CD4-positive, alpha-beta T cell treated with Interleukin-15 for 4 hours (primary cell): Measurements from ENCODE around the gene GRIK2.

Source experiments
- DNase-seq: peaks from one replicate; pipeline ENCODE4 v3.0.0-alpha.2; 2020; ENCODE audit warnings: low spot score

The GRIK2 gene

DNA sequence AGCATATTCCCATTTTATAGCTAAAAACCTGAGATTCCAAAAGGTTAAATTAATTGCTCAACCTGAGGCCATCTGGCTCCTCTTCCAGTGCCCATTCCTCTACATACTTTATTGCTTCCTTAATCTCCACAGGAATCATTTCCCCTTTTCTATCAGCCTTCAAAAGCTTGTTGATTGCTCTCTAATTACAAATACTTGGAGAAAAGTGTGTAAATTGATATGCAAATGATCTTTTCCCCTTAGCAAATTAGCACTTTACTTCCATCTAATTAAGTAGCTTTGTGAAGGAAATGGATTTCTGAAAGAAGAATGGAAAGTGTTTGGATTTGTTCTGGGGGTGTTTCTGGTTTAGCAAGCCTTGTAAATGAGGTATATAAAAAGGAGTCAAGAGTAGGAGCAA is 323.3 kb downstream of the GRIK2 start:
- no peak for DNase-seq

DNA sequence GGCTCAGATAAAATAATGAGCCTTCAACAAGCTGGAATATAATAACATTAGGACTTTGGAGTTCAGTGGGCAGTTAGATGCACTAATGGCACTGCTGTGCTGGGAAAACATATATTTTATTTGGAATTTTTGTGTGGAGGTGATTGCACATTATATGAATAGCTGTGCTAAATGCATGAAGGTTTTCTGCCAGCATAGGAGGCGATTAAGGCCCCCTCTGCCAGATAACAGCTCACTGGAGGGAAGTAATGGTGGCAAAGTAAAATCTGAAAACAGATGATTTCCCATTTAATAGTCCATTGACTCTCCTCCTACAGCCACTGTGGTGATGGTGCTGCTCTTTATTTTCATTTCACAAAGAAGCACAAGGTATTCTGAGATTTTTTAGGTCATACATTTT is 326.0 kb downstream of the GRIK2 start:
- DNase-seq = no peak

GRCh38 chr6:101722471-101722870 is 329.0 kb downstream of the GRIK2 start:
- DNase-seq = no peak

DNA sequence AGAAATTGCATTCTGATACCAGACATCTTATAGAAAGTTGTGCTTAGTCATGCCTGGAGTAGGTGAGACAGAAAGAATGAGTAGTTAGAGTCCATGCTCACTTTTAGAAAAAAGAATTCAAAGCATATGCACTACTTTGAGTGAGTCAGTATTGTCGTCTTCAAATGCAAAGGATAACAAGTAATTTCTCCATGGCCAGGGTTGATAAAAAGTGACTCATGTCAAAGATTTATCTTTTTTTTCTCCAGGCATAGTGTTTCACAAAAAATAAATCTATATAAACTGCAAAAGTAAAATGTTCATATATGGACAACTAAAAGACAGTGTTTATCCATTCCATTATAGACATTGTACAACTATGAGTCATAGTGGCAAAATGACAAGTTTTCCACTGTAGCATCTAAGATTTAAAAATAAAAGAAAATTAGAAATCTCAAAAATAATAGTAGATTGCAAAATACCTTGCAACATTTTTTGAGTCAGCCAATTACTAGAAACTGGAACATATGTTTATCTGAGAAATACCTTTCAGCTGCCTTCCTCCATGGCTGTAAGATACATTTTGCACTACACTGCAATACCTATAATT is 329.6 kb downstream of the GRIK2 start:
- no peak for DNase-seq

- no peak for DNase-seq
These were observed 334.9 kb downstream of the GRIK2 start for GRCh38 chr6:101728388-101728787.

DNA sequence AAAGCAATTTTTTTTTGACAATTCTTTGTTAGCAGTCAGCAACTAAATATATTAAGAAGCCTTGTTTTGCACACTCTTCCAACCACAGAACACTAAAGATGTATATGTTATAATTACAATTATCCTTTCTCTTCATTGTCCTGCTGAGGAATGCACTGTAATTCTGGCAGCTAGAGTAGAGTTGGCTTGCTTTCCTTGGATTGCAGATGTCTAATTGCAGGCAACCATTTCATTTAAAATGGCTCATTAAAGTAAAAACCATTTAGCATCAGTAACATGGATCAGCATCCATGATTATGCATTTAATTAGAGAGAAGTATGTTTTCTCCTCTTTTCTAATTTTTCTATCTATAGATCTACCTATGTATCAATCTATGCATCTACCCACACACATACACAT is 335.4 kb downstream of the GRIK2 start:
- DNase-seq = no peak

GRCh38 chr6:101730954-101731353 is 337.4 kb downstream of the GRIK2 start:
- DNase-seq = no peak

GRCh38 chr6:101733899-101734298 is 340.4 kb downstream of the GRIK2 start:
- no peak for DNase-seq

- DNase-seq = no peak
These were observed 345.0 kb downstream of the GRIK2 start for GRCh38 chr6:101738481-101738880.

DNA sequence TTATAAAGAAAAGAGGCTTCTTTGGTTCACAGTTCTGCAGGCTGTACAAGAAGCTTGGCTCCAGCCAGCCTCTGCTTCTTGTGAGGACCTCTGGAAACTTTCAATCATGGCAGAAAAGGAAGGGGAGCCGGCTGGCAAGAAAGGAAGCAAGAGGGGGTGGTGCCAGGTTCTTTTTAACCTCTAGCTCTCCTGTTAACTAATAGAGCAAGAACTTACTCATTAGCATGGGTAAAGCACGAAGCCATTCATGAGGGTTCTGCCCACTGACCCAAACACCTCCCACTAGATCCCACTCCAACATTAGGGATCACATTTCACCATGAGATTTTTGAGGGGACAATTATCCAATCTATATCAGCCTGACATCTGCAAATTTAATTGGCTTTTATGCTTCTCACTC is 347.1 kb downstream of the GRIK2 start:
- no peak for DNase-seq

GRCh38 chr6:101741474-101742171 is 348.1 kb downstream of the GRIK2 start:
- no peak for DNase-seq

DNA sequence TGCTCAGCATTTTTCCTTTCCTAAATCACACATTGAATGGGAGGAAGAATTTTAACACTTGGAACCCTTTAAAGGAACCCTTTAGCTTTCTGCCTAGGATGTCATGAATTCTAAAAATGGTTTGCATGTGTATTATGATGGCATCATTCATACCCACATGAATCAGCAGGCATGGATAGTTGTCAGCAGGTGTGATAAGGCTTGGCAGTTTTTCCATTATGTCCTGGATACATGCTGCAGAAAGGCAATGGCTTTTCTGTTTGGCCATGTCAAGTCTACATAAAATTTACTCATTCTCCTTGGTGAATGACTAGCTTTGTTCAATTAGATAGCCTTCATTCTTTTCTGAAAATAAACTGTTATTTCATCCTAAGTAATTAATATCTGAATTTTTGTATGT is 353.7 kb downstream of the GRIK2 start:
- no peak for DNase-seq

DNA sequence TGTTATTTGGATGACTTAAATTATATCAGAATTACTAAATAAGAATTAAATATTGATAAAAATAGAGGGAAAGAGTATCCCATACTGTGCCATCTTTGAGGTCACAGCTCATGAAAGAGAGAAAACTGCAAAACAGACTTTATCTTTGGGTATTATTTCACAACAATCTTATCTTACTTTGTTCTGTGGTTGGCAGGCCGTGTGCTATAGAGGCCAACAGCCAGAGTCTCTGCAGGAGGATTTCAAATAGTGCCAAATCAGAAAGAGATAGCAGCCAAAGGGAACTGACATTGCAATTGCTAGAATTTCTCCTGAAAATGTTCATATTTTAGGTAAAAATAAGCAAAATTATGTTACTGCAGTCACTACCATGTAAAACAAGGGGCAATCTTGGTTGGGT is 354.2 kb downstream of the GRIK2 start:
- no peak for DNase-seq

- no peak for DNase-seq
These were observed 362.4 kb downstream of the GRIK2 start for GRCh38 chr6:101755931-101756330.

DNA sequence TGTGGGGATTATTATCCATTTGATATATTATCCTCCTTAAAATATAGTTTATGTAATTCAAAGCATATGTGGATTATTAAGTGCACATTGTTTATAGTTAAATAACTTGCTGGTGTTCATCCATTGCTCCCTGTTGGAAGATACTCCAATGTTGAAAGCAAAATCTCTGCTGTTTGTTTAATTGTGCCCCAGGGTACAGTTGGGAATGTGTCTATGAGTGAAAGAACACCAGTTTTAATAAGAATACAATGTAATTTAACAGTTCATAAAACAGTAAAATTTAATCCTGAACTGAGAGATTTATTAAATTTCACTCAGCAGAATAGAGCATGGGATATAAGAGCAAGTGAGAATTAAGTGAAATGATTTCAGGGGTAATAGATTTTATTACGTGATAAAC is 364.9 kb downstream of the GRIK2 start:
- no peak for DNase-seq

DNA sequence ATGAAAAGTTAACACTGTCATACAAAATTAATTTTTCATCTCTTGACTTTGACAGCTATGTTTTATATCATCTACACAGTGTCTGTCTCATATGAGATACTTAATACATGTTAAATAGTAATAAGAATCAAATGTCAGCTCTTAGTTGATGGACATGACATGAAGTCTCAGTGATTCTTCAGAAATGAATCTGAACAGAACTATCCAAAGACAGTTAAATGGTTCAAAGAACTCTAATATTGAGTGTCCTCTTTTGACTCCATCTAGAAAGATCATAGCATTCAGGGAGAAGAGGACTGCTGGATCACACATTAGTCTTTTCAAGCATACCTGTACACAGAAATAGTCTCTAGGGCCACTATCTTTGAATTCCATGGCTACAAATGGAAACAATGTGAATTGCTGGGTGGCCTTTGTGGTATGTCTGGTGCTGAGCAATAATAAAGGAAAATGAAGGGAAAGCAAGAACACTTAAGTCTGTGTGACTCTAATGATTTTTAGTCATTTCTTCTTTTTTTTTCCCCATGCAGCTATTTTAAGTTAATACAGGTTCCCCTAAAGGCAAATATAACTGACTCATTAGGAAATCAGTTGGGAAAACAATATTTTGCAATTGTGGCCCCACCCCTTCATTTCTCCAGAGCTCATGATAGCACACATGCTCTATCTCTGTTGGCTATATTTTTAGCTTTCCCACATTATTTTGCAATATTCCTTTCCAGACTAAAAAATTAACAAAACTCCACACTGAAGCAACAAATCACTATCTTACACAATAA is 367.5 kb downstream of the GRIK2 start:
- DNase-seq = no peak

- no peak for DNase-seq
These were observed 369.3 kb downstream of the GRIK2 start for GRCh38 chr6:101762851-101763250.

DNA sequence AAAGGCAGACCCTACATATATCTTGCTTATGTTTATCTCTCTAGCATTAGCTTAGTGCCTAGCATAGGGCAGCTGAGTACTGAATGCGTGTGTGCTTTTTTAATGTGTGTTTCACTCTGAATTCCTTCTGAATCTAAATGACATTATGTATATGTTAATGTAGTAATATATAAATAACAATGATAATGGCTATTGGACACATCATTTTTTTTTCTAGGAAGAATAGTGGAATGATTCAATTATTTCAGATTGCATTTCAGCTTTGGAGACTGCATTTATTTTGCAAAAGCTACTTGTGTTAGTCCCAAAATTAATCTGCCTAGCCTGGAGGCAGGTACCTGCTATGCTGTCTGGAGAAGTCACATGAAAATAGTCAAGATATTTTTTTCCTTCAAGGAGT is 371.8 kb downstream of the GRIK2 start:
- DNase-seq = no peak

DNA sequence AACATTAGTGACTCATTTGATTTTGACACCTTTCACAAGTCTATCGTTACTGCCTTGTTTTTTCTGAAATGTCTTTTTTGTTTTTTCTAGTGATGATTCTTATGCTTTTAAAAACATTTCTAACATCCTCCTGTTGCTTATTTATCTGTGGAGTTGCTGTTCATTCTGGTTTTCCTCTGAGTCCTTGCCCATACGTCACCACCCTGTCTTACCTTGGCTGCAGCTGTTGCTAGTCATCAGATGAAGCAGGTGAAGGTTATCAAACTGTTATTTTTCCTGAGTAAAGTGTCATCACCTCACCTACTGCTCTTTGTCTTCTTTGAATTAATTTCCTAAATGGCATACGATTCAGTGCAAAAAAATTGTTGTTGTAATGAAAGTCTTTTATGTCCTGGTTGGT is 376.6 kb downstream of the GRIK2 start:
- no peak for DNase-seq

DNA sequence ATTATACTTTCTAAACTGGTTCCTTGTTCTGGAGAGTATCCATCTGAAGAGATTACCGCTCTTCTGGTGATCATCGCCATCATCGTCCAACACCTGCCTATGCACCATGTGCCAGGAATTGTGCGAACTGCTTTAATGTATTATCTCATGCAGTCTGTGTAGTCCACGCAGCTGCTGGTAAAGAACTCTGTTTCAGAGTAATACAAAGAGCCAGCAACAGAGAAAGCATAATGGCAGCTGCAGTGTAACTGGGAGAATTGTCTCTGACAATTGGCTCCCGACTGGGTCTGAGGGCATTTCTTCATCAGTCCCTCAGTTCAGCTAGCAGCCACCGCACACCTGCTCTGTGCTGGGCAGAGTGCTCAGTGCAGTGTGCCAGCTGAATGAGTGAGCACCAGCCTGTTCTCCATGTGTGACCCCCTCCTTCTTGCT is 383.4 kb downstream of the GRIK2 start:
- DNase-seq = no peak

DNA sequence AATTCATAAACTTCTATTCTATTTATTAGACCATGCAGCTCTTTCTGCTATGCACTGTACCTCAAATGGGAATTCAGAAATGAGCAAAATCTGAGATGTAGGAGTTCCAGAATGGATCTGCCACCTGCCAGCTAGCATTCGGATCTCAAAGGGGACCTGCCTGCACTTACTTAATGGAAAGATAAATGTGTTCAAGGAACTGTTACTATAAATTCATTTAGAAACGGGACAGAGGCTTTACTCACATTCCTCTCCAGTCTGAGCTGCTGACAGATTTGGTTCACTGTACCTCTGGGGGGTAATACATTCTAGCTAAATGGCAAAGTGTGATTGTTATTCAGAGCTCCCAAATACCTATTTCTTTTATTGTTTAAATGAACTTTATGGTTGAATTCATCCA is 384.1 kb downstream of the GRIK2 start:
- DNase-seq = no peak

DNA sequence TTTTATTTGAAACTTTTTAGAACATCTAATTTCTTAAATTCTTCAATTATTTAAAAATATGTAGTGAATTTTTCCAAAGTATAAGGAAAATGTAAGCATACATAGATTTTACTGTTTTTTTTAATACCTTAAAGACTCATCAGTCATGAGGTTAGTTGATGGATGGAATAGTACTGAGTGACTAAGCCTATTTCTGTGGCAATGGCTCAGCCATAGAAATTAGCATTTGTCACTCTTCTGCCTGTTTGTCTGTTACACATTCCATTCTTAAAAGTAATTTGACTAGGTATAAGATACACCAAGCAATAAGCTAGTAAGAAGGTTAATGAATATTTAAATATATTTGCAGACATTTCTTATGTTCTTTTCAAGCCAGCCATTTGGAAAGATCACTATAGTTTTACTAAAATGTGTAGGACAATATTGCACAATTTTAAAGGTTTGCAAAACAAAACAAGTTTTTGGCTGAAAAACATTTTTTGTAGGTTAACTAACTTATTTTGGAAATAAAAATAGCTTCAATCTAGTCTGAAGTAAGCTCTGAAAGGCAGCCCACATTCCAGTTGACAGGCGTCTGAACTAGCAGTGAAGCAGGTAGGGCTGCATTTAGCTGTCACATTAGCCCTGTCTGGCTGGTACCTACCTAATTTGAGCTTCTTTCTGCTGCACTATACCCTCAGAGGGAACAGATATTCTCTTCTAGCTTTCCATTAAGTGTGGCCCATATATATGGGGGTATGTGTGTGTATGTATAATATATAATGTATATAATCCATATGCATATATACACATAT is 385.7 kb downstream of the GRIK2 start:
- DNase-seq = no peak

DNA sequence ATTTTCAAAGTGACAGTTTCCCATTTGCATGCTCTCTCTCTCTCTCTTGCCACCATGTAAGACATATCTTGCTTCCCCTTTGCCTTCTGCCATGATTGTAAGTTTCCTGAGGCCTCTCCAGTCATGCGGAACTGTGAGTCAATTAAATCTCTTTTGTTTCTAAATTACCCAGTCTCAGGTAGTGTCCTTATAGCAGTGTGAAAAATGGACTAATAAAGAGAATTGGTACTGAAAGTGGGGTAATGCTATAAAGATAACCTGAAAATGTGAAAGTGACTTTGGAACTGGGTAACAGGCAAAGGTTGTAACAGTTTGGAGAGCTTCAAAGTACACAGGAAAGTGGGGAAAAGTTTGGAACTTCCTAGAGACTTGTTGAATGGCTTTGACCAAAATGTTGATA is 389.8 kb downstream of the GRIK2 start:
- no peak for DNase-seq
